ENCODE results near the gene PEX11G.

PEX11G gene

DNA sequence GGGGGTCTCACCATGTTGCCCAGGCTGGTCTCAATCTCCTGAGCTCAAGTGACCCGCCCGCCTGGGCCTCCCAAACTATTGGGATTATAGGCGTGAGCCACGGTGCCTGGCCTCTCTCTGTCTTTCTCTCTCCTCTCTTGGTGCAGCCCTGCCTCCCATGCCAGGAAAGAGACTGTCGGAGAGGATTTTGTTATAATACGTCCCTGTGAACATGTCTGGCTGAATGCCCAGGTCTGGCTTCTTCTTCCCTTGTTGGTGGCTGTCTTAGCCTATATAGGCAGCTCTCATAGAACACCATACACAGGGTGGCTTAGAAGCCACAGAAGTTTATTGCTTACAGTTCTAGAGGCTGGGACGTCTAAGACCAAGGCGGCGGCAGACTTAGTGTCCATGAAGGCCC is 46.4 kb downstream of the PEX11G start:
- no peak overlapping the region for H3K4me2 ChIP-seq (ENCODE audit: low read depth, low read length, poor library complexity, severe bottlenecking)
- H3K36me3 ChIP-seq (ENCODE audit: low read length): peaks cover 12% of the 10 kb centered on the region; the same call in 1 of the 2 replicates
- H3K9me2 ChIP-seq (replicated peaks; ENCODE audit: insufficient read depth, low read length): no peaks in the 10 kb centered on the region
- no peaks in the 10 kb centered on the region for H4K20me1 ChIP-seq (ENCODE audit: low read depth, low read length)
- TF ChIP-seq, protein P1, sequence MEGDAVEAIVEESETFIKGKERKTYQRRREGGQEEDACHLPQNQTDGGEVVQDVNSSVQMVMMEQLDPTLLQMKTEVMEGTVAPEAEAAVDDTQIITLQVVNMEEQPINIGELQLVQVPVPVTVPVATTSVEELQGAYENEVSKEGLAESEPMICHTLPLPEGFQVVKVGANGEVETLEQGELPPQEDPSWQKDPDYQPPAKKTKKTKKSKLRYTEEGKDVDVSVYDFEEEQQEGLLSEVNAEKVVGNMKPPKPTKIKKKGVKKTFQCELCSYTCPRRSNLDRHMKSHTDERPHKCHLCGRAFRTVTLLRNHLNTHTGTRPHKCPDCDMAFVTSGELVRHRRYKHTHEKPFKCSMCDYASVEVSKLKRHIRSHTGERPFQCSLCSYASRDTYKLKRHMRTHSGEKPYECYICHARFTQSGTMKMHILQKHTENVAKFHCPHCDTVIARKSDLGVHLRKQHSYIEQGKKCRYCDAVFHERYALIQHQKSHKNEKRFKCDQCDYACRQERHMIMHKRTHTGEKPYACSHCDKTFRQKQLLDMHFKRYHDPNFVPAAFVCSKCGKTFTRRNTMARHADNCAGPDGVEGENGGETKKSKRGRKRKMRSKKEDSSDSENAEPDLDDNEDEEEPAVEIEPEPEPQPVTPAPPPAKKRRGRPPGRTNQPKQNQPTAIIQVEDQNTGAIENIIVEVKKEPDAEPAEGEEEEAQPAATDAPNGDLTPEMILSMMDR (IDR thresholded peaks at IDR 0.05; ENCODE audit: insufficient read depth, low read length, poor library complexity, severe bottlenecking): no peak
- TF ChIP-seq EZH2phosphoT487 (conservative IDR thresholded peaks at IDR 0.05; ENCODE audit: low read length): no peak
- no peaks in the 10 kb centered on the region for H3K9me3 ChIP-seq (ENCODE audit: insufficient read depth, low read length)
- H2AFZ ChIP-seq (ENCODE audit: low read depth, low read length, severe bottlenecking): no peak overlapping the region
- H3K4me3 ChIP-seq (ENCODE audit: insufficient read depth, low read length, poor library complexity, severe bottlenecking): no peak overlapping the region
- peaks cover 4% of the 10 kb centered on the region; the same call in 1 of the 2 replicates for H3F3A ChIP-seq (ENCODE audit: insufficient read depth)
- H3K79me2 ChIP-seq (ENCODE audit: insufficient read depth, low read length): no peaks in the 10 kb centered on the region
- no peak overlapping the region for H3K27ac ChIP-seq (ENCODE audit: low read depth, low read length)
- H3K27me3 ChIP-seq (ENCODE audit: low read length): no peaks in the 10 kb centered on the region
- no peak overlapping the region for H3K9ac ChIP-seq (ENCODE audit: low read length)

DNA sequence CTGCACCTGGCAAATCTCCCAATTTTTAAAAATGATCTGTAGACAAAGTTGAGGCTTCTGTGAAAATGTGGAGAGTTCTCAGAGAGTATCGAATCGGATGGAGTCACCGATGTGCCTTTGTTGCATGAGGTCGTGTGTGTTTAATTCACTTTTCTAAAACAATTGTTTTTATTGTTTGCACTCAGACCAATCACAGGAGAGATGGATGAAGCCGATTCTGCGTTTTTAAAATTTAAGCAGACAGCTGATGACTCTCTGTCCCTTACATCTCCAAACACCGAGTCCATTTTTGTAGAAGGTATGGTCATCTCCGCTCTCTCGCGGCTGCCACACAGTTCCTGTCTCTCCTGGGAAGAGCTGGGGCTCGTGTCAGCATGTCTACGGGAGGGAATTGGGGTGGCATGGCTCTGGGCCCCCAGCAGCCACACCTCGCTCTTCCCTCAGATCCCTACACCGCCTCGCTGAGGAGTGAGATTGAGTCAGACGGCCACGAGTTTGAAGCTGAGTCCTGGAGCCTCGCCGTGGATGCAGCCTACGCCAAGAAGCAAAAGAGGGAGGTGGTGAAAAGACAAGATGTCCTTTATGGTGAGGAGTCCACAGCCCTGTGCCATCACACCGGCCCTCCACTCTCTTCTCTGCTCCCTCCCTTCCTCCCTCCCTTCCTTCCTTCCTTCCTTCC is 47.2 kb downstream of the PEX11G start:
- no peak for TF ChIP-seq EZH2phosphoT487 (conservative IDR thresholded peaks at IDR 0.05; ENCODE audit: low read length)
- TF ChIP-seq, protein P1 (IDR thresholded peaks at IDR 0.05; ENCODE audit: insufficient read depth, low read length, poor library complexity, severe bottlenecking): no peak
- no peak overlapping the region for H3K4me2 ChIP-seq (ENCODE audit: low read depth, low read length, poor library complexity, severe bottlenecking)

DNA sequence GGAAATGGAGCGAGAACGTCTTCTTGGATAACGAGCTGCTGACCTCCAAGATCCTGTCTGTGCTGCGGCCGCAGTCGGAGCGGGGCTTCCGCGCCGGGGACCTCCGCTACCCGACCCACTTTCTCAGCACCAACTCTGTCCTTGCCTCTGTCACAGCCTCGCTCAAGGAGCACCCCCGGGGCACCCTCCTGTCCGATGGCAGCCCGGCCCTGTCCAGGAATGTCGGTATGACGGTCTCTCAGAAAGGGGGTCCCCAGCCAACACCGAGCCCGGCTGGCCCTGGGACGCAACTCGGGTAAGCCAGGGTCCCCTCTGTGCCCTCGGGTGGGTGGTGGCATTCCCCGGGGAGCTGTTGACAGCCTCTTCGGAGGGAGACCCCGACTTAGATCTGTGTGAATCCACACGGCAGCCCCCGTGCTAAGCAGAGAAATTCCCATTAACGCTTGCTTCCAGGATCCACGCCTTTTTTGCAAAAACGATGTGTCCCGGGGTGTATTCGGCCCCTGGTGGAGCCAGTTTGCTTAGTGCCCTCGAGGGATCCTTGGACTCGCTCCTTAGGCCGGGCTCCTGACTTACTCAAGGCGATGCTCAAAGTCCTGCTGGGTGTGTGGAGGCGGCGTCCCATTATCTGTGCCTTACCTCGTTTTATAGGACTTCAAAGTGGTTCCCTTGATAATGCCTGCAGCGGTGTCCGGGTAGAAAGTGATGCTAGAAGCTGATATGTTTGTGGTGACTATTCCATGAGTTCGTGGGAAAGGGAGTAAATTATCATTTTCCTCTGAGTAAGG is 48.5 kb downstream of the PEX11G start:
- Histone ChIP-seq H3K27me3 (ENCODE audit: low read length) (no peaks in the 10 kb centered on the region), H3K9ac (ENCODE audit: low read length) (no peak overlapping the region), H3K4me2 (ENCODE audit: low read depth, low read length, poor library complexity, severe bottlenecking) (no peak overlapping the region), H3K9me3 (ENCODE audit: insufficient read depth, low read length) (no peaks in the 10 kb centered on the region), H3K79me2 (ENCODE audit: insufficient read depth, low read length) (peaks cover 4% of the 10 kb centered on the region; the same call in 1 of the 2 replicates), H3K4me3 (ENCODE audit: insufficient read depth, low read length, poor library complexity, severe bottlenecking) (no peak overlapping the region), H4K20me1 (ENCODE audit: low read depth, low read length) (no peaks in the 10 kb centered on the region), H3K9me2 (replicated peaks; ENCODE audit: insufficient read depth, low read length) (no peaks in the 10 kb centered on the region), H3K27ac (ENCODE audit: low read depth, low read length) (no peak overlapping the region), H2AFZ (ENCODE audit: low read depth, low read length, severe bottlenecking) (no peak overlapping the region), H3F3A (ENCODE audit: insufficient read depth) (no peaks in the 10 kb centered on the region), H3K36me3 (ENCODE audit: low read length) (peaks cover 12% of the 10 kb centered on the region; the same call in 1 of the 2 replicates)
- TF ChIP-seq, protein P1 (IDR thresholded peaks at IDR 0.05; ENCODE audit: insufficient read depth, low read length, poor library complexity, severe bottlenecking): no peak
- TF ChIP-seq EZH2phosphoT487 (conservative IDR thresholded peaks at IDR 0.05; ENCODE audit: low read length): no peak

More for the DNA sequence above, 47.2 kb downstream of the PEX11G start:
- Histone ChIP-seq H4K20me1 (ENCODE audit: low read depth, low read length) (no peaks in the 10 kb centered on the region), H3K79me2 (ENCODE audit: insufficient read depth, low read length) (no peaks in the 10 kb centered on the region), H3K9me3 (ENCODE audit: insufficient read depth, low read length) (no peaks in the 10 kb centered on the region), H3K27me3 (ENCODE audit: low read length) (no peaks in the 10 kb centered on the region), H3K36me3 (ENCODE audit: low read length) (peaks cover 12% of the 10 kb centered on the region; the same call in 1 of the 2 replicates), H3K9ac (ENCODE audit: low read length) (no peak overlapping the region), H3K27ac (ENCODE audit: low read depth, low read length) (no peak overlapping the region), H3F3A (ENCODE audit: insufficient read depth) (no peaks in the 10 kb centered on the region), H3K9me2 (replicated peaks; ENCODE audit: insufficient read depth, low read length) (no peaks in the 10 kb centered on the region), H2AFZ (ENCODE audit: low read depth, low read length, severe bottlenecking) (no peak overlapping the region), H3K4me3 (ENCODE audit: insufficient read depth, low read length, poor library complexity, severe bottlenecking) (no peak overlapping the region)

Measured in SU-DHL-6 (cell line).